Measurements from ENCODE around the gene MTA3.
"Not testable (repeated sequence)": the region's sequence is repeated elsewhere in the genome, so short reads cannot be mapped to it uniquely, and the experiment has no call there.

DNA sequence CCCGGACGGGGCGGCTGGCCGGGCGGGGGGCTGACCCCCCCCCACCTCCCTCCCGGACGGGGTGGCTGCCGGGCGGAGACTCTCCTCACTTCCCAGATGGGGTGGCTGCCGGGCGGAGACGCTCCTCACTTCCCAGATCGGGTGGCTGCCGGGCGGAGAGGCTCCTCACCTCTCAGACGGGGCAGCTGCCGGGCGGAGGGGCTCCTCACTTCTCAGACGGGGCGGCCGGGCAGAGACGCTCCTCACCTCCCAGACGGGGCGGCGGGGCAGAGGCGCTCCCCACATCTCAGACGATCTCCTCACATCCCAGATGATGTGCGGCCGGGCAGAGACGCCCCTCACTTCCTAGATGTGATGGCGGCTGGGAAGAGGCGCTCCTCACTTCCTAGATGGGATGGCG lies 37.7 kb downstream of the MTA3 start:
- TF ChIP-seq, protein P1, sequence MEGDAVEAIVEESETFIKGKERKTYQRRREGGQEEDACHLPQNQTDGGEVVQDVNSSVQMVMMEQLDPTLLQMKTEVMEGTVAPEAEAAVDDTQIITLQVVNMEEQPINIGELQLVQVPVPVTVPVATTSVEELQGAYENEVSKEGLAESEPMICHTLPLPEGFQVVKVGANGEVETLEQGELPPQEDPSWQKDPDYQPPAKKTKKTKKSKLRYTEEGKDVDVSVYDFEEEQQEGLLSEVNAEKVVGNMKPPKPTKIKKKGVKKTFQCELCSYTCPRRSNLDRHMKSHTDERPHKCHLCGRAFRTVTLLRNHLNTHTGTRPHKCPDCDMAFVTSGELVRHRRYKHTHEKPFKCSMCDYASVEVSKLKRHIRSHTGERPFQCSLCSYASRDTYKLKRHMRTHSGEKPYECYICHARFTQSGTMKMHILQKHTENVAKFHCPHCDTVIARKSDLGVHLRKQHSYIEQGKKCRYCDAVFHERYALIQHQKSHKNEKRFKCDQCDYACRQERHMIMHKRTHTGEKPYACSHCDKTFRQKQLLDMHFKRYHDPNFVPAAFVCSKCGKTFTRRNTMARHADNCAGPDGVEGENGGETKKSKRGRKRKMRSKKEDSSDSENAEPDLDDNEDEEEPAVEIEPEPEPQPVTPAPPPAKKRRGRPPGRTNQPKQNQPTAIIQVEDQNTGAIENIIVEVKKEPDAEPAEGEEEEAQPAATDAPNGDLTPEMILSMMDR (IDR thresholded peaks at IDR 0.05 in 8 of 11, conservative IDR thresholded peaks at IDR 0.05 in 3 of 11), result not testable (repeated sequence)
- not testable (repeated sequence) for TF ChIP-seq POLR2AphosphoS5, POLR2A (IDR thresholded peaks at IDR 0.05)
